HuH-7.5 (cell line): Measurements from ENCODE around the gene PMEPA1.

Experiments
- DNase-seq: peaks from one replicate; pipeline ENCODE4 v3.0.0; 2011; ENCODE audit warnings: low spot score

Gene PMEPA1

GRCh38 chr20:57736738-57737347 lies 27.0 kb upstream of the PMEPA1 start:
- DNase-seq: no peak

DNA sequence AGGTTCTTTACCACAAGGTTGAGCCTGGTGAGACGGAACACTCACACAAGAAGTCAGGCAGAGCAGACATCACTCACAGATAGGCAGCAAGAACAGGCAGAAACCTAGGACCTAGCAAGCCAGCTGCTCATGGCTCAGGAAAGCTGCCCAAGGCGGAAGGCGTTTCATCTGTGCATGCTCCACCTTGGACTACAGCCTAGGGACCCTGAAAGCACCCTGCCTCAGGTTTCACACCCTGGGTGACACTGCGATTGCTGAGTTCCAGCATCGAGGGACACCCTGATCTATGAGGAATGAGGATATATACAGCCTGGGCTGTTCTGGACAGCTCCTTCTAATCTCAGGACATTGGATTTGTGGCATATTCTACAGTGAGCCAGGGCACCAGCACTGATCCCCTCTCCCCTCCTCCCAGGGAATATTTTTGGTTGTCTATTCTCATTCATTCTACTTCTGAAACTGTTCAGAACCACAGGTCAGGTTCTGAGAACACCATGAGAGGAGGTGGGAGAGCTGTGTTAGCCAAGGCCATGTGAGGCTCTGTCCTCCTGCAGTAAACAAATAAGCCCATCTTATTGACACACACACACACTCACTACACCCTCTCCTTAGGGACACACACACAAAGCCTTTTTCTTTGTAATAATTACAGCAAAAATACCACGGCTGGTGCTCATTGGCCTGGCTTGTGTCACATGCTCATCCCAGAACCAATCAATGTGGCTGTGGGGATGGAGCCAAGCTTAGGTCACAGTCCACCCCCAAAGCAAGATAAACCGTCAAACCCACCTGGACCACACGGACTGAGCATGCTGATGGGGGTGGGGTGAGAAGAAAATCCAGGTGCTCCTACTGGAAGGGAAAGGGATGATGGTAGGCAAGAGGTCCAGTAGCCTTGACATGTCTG lies 26.3 kb upstream of the PMEPA1 start:
- no peak for DNase-seq

GRCh38 chr20:57734754-57735153 lies 24.9 kb upstream of the PMEPA1 start:
- DNase-seq: no peak

- DNase-seq: no peak
Measured at GRCh38 chr20:57732226-57732625, 22.4 kb upstream of the PMEPA1 start.

DNA sequence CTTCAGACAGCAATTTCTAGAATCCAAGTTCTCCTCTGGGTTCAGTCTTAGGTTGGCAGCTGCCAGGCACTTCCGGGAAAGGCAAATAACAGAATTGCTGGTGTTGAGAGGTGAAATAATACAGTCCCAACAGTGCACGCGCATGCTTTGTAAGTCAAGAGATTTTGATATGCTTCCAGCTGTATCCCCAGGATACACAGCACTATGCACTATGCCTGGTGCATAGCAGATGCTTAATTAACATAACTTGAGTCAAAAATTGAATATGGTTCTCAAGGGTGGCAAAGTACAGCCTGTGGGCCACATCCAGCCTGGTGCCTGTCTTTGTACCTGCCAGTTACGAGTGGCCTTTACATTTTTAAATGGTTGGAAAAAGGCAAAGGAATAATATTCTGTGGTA lies 18.9 kb upstream of the PMEPA1 start:
- no peak for DNase-seq

- DNase-seq: no peak
Measured at GRCh38 chr20:57727863-57728262, 18.0 kb upstream of the PMEPA1 start.

- DNase-seq: no peak
Measured at GRCh38 chr20:57725636-57726035, 15.8 kb upstream of the PMEPA1 start.

GRCh38 chr20:57724610-57725405 lies 15.0 kb upstream of the PMEPA1 start:
- no peak for DNase-seq

DNA sequence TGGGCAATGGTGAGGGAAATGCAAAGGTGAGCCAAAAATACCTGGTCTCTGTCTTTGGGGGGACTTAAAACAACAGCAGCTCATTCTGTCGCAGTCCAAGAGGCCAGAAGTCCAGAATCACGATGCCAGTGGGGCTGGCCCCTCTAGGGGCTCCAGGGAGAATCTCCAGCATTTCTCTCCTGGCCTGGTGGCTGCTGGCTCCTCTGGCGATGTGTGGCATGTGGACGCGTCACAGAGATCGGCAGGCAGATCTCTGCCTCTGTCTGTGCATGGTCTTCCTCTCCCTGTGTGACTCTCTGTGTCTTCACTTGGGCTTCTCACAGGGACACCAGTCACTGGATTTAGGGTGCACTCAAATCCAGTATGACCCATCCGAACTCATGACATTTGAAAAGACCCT lies 14.0 kb upstream of the PMEPA1 start:
- no peak for DNase-seq

GRCh38 chr20:57719951-57720350 lies 10.1 kb upstream of the PMEPA1 start:
- no peak for DNase-seq

DNA sequence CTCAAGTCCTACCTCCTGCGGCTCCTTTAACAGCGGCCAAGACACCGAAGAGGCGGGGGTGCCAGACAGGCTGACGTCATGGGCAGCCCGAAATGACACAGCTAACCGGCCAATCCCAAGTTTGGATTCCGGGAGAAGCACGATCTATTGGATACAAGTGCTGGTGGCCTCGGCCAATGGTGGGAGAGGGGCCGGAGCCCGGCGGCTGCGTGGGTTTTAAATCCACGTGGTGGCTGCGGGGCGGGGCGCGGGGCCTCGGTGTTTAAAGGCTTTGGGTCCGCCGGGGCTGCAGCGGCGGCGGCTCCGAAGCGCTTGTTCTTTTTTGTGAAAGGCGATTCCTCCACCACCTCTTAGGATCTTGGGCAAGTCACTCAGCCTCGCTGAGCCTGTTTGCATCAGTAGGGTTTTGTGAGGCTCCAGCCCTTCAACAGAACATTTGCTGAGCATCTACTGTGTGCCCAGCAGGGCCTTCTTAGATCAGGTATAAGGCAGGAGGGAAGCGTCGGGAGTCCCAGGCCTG lies 8.7 kb upstream of the PMEPA1 start:
- DNase-seq: peak; percentile 93

GRCh38 chr20:57717797-57718196 lies 8.0 kb upstream of the PMEPA1 start:
- no peak for DNase-seq

- no peak for DNase-seq
Measured at GRCh38 chr20:57716901-57717300, 7.1 kb upstream of the PMEPA1 start.

DNA sequence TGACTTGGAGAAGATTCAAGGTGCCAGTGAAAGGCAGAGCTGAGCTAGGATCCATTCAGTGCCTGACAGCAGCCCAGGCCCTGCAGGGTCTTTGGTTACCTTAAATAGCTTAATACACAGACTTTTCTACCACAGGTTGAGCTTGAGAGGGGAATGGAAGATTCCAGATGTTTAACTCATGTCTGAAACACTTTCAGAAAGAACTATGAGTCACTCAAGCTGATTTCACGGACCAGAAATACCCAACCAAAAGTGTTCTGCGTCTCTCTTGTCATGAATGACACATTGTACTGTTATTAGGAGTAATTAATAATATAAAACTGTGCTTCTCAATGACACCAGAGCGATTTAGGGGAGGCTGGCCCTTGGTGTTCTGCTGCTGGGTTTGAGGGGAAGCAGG lies 6.4 kb upstream of the PMEPA1 start:
- no peak for DNase-seq

DNA sequence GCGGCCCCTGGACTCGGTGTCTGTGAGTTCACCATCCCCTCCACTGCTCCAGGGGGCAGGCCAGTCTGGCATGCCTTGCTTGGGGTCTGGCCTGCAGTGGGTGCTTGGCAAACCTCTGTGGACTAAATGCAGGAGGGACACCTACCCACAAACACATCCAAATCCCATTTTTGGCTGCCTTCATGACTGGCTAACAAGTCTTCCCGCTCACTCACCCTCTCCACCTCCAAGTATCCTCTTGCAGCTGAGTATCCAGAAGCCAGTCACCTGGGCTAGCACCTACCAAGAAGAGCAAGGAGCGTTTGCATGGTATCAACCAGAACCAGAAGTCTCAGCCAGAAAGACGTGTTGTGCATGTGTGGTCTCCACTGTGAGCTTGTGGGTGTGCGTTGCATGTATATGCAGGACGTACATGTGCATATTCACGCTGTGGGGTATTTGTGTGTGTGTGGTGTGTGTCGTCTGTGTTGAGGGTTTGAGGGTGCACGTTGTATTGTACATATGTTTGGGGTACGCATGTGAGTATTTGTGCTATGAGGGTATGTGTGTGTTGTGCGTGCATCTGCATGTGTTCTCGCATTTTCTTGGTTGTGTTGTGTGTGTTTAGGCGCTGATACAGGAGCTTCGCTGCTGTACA lies 5.6 kb upstream of the PMEPA1 start:
- DNase-seq: no peak

DNA sequence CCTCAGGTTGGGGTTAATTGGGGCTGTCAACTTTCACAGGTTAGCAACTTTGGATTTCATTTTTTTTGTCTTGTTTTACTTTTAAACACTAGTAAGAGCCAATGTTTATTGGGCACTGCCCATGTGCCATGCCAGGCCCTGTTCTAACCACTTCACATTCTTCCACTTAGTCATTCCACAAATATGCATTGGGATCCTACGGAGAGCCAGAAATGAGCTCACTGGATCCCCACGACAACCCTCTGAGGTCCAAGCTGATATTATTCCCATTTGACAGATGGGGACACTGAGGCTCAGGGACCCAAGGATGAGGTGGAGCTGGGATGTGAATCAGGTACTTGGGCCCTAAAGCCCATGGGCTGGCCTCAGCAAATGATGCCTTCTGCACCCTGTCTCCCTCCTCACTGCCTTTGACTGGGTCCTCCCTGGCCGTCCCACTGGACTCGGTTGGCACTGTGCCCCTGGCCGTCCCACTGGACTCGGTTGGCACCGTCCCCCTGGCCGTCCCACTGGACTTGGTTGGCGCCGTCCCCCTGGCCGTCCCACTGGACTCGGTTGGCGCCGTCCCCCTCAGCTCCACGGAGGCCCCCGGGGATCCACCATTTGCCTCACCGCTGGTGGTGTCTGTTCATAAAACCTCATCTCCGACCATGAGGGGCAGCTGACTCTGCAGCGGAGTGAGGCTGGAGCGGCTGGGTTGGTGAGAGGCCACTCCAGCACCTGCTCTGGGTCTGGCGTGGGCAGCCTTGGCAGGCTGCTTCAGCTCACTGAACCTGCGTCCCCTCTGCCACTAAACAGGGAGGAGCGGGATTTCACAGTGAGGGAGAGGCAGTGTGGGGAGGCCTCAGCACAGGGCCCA lies 4.8 kb upstream of the PMEPA1 start:
- DNase-seq: no peak

DNA sequence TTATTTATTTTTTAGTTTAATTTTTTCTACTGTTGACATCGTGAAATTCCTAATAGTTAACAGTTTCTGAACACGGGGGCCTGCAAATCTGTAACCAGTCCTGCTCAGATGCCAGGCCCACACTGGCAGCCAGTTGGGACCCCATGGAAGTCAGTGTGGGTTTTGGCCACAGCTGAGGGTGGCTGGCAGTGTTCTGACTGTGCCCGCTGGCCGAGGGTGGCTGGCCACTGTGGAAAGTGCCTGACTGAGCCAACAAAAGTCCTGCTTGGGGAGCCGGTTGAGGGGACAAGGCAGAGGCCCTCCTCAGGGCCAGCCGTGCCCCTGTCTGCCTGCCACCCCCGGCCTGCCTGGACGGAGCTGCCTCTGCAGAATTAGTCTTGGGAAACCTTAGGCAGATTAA lies 4.1 kb upstream of the PMEPA1 start:
- no peak for DNase-seq

GRCh38 chr20:57713505-57713903 lies 3.7 kb upstream of the PMEPA1 start:
- DNase-seq: no peak

DNA sequence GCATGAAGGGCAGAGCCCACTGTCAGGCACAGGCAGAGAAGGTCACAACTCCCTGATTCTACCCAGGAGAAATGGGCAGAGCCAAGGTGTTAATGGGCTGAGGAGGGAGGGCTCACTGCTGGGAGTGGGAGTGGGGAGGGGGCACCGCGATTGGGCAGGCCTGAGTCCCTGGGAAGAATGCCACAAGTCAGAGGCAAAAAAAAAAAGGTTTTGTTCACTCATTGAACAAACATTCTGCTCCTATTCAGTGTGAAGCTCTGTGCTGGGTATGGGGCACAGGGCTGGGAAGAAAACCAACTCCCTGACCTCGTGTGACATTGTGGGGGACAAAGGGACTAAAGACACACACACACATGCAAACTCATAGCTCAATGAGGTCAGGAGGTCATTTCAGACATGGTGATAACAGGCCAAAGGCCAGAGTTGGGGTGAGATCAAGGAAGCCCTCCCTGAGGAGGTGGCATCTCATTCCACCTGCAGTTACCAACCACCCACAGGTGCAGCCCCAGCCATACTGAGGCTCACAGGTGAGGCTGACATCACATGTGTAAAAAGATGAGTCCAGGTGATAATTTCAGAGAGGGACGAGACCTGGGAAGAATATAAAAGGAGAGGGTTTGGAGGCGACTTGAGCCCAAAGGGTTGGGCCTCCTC lies 3.2 kb upstream of the PMEPA1 start:
- DNase-seq: no peak

DNA sequence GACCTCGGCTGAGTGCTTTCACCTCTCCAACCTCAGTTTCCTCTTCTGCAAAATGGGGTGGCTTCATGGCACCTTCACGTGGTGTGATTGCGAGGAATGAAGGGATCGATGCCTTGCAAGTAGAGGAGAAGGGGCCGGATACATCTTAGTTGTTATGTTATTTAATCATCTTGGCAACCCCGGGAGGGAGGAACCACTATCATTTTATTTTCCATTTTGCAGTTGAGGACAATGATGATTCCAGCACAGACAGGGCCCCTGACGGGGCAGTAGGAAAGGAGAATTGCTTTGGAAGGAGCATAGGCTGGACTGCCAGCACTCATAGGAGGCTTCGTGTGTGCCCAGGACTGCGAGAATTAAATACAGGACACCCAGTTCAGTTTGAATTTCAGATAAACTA lies 2.5 kb upstream of the PMEPA1 start:
- no peak for DNase-seq

GRCh38 chr20:57711826-57712225 lies 2.0 kb upstream of the PMEPA1 start:
- DNase-seq: no peak
